OCI-LY3 (cell line): ENCODE measurements around the gene GALNT10.

Experiments
- H2AFZ ChIP-seq: fragments of 200-600, 300-600 bp; shearing (Covaris generic); 2 replicates; pipeline ENCODE4 v1.6.0; 2014; ENCODE audit warnings: antibody characterized with exemption, low read depth, low read length
- H3K27ac ChIP-seq: fragments of 200-600, 300-600 bp; sonication (generic); 2 replicates; pipeline ENCODE4 v1.5.1; 2014; ENCODE audit warnings: mild to moderate bottlenecking, low read length, moderate library complexity, mixed read lengths
- H3K27me3 ChIP-seq: fragments of 200-600, 300-600 bp; sonication (generic); 2 replicates; pipeline ENCODE4 v1.6.1; 2014; ENCODE audit warnings: low read depth, low read length, mixed read lengths
- H3K36me3 ChIP-seq: fragments of 200-600, 300-600 bp; sonication (generic); replicated peaks from 2 replicates; pipeline ENCODE3; 2014; ENCODE audit warnings: low read depth, low read length, mixed read lengths
- H3K4me1 ChIP-seq: fragments of 300-600, 200-600 bp; sonication (generic); 2 replicates; pipeline ENCODE4 v1.6.1; 2014; ENCODE audit warnings: low read length, mixed read lengths
- H3K4me2 ChIP-seq: fragments of 200-600, 300-600 bp; sonication (generic); 2 replicates; pipeline ENCODE4 v1.6.1; 2014; ENCODE audit warnings: low read length, mixed read lengths
- H3K4me3 ChIP-seq: fragments of 300-600, 200-600 bp; sonication (generic); 2 replicates; pipeline ENCODE4 v1.5.1; 2014; ENCODE audit warnings: antibody characterized with exemption, mild to moderate bottlenecking, low read length, moderate library complexity
- H3K79me2 ChIP-seq: fragments of 300-600, 200-600 bp; shearing (Covaris generic); 2 replicates; pipeline ENCODE4 v1.6.1; 2014; ENCODE audit warnings: mild to moderate bottlenecking, low read length, mixed read lengths
- H3K9ac ChIP-seq: fragments of 300-600, 200-600 bp; shearing (Covaris generic); 2 replicates; pipeline ENCODE4 v1.6.0; 2014; ENCODE audit warnings: mild to moderate bottlenecking, low read length, moderate library complexity
- H3K9me3 ChIP-seq: fragments of 200-600, 300-600 bp; shearing (Covaris generic); 2 replicates; pipeline ENCODE4 v1.6.1; 2014; ENCODE audit warnings: low read length, mixed read lengths; ENCODE audit not compliant: insufficient read depth
- H4K20me1 ChIP-seq: fragments of 200-600, 300-600 bp; sonication (generic); 2 replicates; pipeline ENCODE4 v1.6.1; 2016; ENCODE audit warnings: low read length, mixed read lengths; ENCODE audit not compliant: insufficient read depth
- CTCF ChIP-seq: fragments of 200-600, 300-600 bp; sonication (generic); IDR thresholded peaks from 2 replicates; pipeline ENCODE4 v1.5.1; 2014; ENCODE audit warnings: antibody characterized with exemption, low read length, low read depth
- EZH2phosphoT487 ChIP-seq: fragments of 200-600 bp; shearing (Covaris generic); IDR thresholded peaks from 2 replicates; pipeline ENCODE4 v1.6.1; 2018; ENCODE audit warnings: antibody characterized with exemption, mixed run types, low read depth

The GALNT10 gene

GRCh38 chr5:154368041-154368800 lies 177.7 kb downstream of the GALNT10 start:
- Histone ChIP-seq H3K27ac (no peak overlapping the region), H3K4me3 (no peak overlapping the region), H3K4me1 (no peaks in the 10 kb centered on the region), H3K9ac (no peak overlapping the region), H3K27me3 (no peaks in the 10 kb centered on the region), H3K79me2 (no peaks in the 10 kb centered on the region), H3K36me3 (no peaks in the 10 kb centered on the region), H2AFZ (no peak overlapping the region), H3K4me2 (no peak overlapping the region), H3K9me3 (no peaks in the 10 kb centered on the region), H4K20me1 (no peaks in the 10 kb centered on the region)
- no peak for TF ChIP-seq EZH2phosphoT487
- no peak for TF ChIP-seq CTCF

GRCh38 chr5:154369682-154370081 lies 179.1 kb downstream of the GALNT10 start:
- no peak overlapping the region for H3K9ac ChIP-seq
- no peaks in the 10 kb centered on the region for H3K4me1 ChIP-seq
- no peak overlapping the region for H3K27ac ChIP-seq
- H4K20me1 ChIP-seq = no peaks in the 10 kb centered on the region
- no peak overlapping the region for H3K4me3 ChIP-seq
- no peak overlapping the region for H2AFZ ChIP-seq
- no peaks in the 10 kb centered on the region for H3K9me3 ChIP-seq
- no peak overlapping the region for H3K4me2 ChIP-seq
- no peaks in the 10 kb centered on the region for H3K79me2 ChIP-seq
- H3K27me3 ChIP-seq = no peaks in the 10 kb centered on the region
- H3K36me3 ChIP-seq = no peaks in the 10 kb centered on the region
- TF ChIP-seq EZH2phosphoT487 = no peak
- no peak for TF ChIP-seq CTCF

- Histone ChIP-seq H3K9ac (no peak overlapping the region), H3K9me3 (no peaks in the 10 kb centered on the region), H3K27ac (no peak overlapping the region)
Observed at GRCh38 chr5:154370119-154370518, 179.6 kb downstream of the GALNT10 start.

GRCh38 chr5:154370813-154371212 lies 180.3 kb downstream of the GALNT10 start:
- Histone ChIP-seq H3K4me1 (no peaks in the 10 kb centered on the region), H3K27ac (no peak overlapping the region), H3K4me2 (no peak overlapping the region)

More at GRCh38 chr5:154370119-154370518, 179.6 kb downstream of the GALNT10 start:
- Histone ChIP-seq H4K20me1 (no peaks in the 10 kb centered on the region), H3K36me3 (no peaks in the 10 kb centered on the region), H3K79me2 (no peaks in the 10 kb centered on the region), H2AFZ (no peak overlapping the region), H3K4me2 (no peak overlapping the region), H3K4me3 (no peak overlapping the region), H3K27me3 (no peaks in the 10 kb centered on the region), H3K4me1 (no peaks in the 10 kb centered on the region)
- TF ChIP-seq CTCF (no peak), EZH2phosphoT487 (no peak)

More at GRCh38 chr5:154370813-154371212, 180.3 kb downstream of the GALNT10 start:
- Histone ChIP-seq H3K79me2 (no peaks in the 10 kb centered on the region), H3K9me3 (no peaks in the 10 kb centered on the region), H3K9ac (no peak overlapping the region), H3K4me3 (no peak overlapping the region), H3K36me3 (no peaks in the 10 kb centered on the region), H3K27me3 (no peaks in the 10 kb centered on the region), H2AFZ (no peak overlapping the region), H4K20me1 (no peaks in the 10 kb centered on the region)
- TF ChIP-seq CTCF (no peak), EZH2phosphoT487 (no peak)
